ENCODE data around the gene MGAT5B. TPM values are rescaled to one million over a fixed set of nuclear protein-coding genes. Genes with fewer than 3 reads are reported as not detected.
"Not testable (repeated sequence)": the region's sequence is repeated elsewhere in the genome, so short reads cannot be mapped to it uniquely, and the experiment has no call there.

The MGAT5B gene
- total RNA-seq, 1 donor, result 0.18 TPM

DNA sequence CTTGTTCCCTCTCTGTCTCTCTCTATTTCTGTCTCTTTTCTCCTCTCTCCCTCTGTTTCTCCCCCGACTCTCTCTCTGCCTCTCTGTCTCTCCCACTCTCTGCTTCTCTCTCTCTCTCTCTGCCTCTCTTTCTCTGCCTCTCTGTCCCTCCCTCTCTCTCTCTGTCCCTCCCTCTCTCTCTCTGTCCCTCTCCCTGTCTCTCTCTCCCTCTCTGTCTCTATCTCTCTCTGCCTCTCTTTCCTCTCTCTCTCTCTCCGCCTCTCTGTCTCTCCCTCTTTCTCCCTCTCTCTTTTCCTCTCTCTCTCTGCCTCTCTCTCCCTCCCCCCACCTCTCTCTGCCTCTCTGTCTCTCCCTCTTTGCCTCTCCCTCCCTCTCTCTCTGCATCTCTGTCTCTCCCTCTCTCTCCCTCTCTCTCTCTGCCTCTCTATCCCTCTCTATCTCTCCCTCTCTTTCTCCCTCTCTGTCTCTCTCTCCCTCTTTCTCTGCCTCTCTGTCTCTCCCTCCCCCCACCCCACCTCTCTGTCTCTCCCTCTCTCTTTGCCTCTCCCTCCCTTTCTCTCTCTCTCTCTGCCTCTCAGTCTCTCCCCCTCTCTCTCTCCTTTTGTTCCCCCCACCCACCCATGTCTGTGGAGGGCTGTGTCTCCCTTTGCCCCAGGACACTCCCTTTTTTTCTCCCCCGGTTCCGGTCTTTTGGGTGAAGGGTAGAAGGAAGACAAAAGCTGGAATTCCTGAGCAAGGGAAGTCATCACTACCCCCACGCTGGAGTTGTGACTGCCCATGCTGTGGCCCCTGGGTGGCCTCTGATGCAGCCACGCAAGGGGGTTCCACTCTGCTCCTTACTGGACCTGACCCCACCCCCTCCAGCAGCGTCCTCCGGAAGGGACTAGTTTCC lies 27.1 kb upstream of the MGAT5B start:
- DNase-seq (ENCODE audit: low read depth), result no peak
- TF ChIP-seq, protein P1, sequence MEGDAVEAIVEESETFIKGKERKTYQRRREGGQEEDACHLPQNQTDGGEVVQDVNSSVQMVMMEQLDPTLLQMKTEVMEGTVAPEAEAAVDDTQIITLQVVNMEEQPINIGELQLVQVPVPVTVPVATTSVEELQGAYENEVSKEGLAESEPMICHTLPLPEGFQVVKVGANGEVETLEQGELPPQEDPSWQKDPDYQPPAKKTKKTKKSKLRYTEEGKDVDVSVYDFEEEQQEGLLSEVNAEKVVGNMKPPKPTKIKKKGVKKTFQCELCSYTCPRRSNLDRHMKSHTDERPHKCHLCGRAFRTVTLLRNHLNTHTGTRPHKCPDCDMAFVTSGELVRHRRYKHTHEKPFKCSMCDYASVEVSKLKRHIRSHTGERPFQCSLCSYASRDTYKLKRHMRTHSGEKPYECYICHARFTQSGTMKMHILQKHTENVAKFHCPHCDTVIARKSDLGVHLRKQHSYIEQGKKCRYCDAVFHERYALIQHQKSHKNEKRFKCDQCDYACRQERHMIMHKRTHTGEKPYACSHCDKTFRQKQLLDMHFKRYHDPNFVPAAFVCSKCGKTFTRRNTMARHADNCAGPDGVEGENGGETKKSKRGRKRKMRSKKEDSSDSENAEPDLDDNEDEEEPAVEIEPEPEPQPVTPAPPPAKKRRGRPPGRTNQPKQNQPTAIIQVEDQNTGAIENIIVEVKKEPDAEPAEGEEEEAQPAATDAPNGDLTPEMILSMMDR (IDR thresholded peaks at IDR 0.05; ENCODE audit: insufficient read depth, low read length), result no peak
- H3K4me3 ChIP-seq (ENCODE audit: low read depth, low read length), result no peak overlapping the region

DNA sequence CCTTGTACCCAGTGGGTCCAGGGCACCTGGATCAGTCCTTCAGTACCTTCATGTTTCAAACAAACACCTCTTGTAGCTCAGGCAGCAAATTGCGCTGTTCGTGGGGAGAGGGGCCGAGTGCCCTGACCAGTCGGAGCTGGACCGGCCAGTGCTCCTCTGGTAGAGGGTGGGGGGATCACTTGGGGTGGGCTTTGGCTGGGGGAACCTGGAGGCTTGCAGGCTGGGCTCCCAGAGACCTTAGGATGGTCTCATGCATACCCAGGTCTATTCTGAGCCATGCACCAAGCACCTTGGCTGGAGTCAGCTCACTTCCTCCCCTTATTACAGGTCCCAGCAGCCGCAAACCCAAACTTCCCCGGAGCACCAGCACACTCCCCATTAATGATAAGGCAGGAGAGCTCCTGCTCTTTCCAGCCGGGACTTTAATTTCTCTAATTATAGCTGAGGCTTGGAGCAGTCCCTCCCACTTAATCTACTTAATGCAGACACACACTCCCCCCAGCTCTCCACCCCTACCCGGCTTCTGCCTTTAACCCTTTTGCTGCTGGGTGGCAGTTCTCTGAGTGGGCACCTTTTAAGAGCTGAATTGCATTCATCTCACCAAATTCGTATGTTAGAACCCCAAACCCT lies 26.3 kb upstream of the MGAT5B start:
- DNase-seq (ENCODE audit: low read depth), result no peak
- H3K4me3 ChIP-seq (ENCODE audit: low read depth, low read length), result no peak overlapping the region
- TF ChIP-seq, protein P1 (IDR thresholded peaks at IDR 0.05; ENCODE audit: insufficient read depth, low read length), result no peak

DNA sequence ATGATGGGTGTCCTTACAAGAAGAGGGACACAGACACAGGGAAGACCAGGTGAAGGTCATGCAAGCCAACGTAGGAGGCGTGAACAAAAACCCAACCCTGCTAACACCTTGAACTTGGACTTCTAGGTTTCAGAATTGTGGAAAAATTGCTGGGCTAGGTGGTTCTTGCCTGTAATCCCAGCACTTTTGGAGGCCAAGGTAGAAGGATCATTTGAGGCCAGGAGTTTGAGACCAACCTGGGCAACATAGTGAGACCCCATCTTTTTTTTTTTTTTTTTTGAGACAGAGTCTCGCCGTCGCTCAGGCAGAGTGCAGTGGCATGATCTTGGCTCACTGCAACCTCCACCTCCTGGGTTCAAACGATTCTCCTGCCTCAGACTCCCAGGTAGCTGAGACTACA lies 25.1 kb upstream of the MGAT5B start:
- DNase-seq (ENCODE audit: low read depth); H3K4me3 ChIP-seq (ENCODE audit: low read depth, low read length): not testable (repeated sequence)

DNA sequence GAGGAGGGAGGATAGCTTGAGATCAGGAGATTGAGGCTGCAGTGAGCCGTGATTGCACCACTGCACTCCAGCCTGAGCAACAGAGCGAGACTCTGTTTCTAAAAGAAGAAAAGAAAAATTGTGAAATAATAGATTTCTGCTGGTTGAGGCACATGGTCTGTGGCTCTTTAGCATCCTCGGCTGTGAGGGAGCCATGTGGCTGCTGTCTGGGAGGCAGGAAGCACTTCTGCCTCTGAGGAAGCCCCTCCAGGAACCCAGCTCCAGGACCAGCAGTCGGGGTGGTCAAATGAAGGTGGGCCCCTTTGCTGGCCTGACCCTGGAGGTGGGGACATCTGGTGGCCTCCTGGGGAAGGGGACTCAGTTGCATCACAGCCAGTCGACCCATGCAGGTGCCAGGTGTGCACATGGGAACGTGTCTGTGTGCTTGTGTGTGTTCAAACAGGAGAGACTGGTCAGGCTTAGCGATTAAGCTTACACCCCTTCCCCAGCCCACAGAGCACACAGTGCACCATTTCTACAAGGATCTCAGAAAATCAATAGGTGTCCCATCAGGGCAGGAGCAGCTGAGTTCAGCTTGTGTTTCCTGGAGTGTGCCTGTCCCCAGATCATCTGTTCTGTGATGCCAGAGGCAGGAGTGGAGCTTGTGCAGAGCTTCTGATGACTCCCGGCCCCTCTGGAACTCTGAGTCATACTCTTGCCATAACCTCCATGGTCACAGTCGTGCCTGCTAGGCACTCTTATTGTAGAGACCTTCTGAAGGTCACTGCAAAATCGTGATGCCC lies 24.3 kb upstream of the MGAT5B start:
- TF ChIP-seq, protein P1 (IDR thresholded peaks at IDR 0.05; ENCODE audit: insufficient read depth, low read length), result no peak
- no peak overlapping the region for H3K4me3 ChIP-seq (ENCODE audit: low read depth, low read length)
- no peak for DNase-seq (ENCODE audit: low read depth)

DNA sequence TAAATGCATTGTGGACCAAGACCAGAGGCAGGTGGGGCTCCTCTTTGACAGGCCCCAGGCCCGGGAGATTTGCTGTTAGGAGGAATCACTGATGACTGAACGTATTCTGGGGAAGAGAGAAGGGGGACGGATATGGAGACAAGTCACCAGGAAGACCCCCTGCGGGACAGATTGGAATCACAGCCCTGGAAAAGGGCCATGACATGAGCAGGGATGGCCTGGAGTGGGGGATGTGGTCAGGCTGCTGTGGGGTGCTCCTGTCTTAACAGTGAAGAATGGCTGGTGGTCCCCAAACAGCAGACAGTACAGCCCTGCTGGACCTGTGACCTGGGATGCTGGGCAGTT lies 23.7 kb upstream of the MGAT5B start:
- no peak overlapping the region for H3K4me3 ChIP-seq (ENCODE audit: low read depth, low read length)
- TF ChIP-seq, protein P1 (IDR thresholded peaks at IDR 0.05; ENCODE audit: insufficient read depth, low read length), result no peak
- DNase-seq (ENCODE audit: low read depth), result no peak

DNA sequence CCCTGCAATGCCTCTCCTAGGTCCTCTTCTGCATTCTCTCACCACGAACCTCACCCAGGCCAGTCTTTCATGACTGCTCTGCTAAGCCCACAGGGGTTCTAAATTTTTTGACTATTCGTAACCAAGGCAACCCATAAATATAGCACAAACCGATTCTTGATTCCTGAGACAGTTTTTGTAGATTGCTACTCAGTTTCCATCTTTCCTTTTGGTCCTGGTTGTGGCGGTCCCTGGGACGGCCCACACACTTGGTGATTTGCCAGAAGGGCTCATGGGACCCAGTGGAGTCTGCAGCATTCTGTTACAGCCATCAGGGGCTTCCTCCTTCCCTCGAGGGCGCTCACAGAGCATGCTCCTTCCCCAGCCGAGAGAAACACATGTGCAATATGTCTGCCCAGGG lies 23.4 kb upstream of the MGAT5B start:
- no peak for DNase-seq (ENCODE audit: low read depth)
- H3K4me3 ChIP-seq (ENCODE audit: low read depth, low read length), result no peak overlapping the region
- TF ChIP-seq, protein P1 (IDR thresholded peaks at IDR 0.05; ENCODE audit: insufficient read depth, low read length), result no peak

DNA sequence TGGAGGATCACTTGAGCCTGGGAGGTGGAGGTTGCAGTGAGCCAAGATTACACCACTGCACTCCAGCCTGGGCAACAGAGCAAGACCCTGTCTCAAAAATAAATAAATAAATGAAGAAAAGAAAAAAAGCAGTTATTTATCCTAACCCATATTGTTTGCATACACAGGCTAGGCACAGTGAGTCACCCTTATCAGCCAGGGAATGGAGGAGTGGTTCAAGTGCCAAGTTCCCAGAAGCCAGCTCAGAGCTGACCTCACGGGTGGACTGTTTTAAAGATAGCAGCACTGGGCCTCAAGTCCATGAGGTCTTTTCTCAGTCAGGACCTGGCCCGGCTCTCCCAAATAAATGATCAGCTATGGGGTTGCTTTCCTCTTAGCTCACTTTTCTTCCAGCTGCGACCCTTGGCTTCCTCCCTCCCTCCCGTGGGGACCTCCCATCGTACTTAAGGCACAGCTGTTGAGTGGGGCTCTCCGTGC lies 22.6 kb upstream of the MGAT5B start:
- peak; percentile 71 for DNase-seq (ENCODE audit: low read depth)
- no peak overlapping the region for H3K4me3 ChIP-seq (ENCODE audit: low read depth, low read length)
- TF ChIP-seq, protein P1 (IDR thresholded peaks at IDR 0.05; ENCODE audit: insufficient read depth, low read length), result no peak

Data from fibroblast of the aortic adventitia (primary cell).